Activated naive CD8-positive, alpha-beta T cell treated with anti-CD3 and anti-CD28 coated beads, Interleukin-2, amount 10 ng/mL, durations not matched to agents 7 days and 5 days (primary cell): ENCODE data around the gene CTNNA3. TPM values are rescaled to one million over a fixed set of nuclear protein-coding genes. Genes with fewer than 3 reads are reported as not detected.
A peak's percentile ranks its signal among the peaks of the same experiment; 100 is the strongest.
"Not testable (repeated sequence)": the region's sequence is repeated elsewhere in the genome, so short reads cannot be mapped to it uniquely, and the experiment has no call there.

ENCODE experiments used
- ATAC-seq: fragments of 150-1000 bp; cut with Tn5 transposase; one replicate; pipeline ENCODE4 v1.10.0; 2021; ENCODE audit warnings: low read depth, moderate library complexity
- POLR2A ChIA-PET: fragments of 350-600 bp; sonication (Branson Sonifier 250); formaldehyde crosslinking; loops from one replicate; lab custom pipeline; 2021; ENCODE audit warnings: antibody characterized with exemption; lab: Charles Lee
- DNase-seq: peaks from one replicate; pipeline ENCODE4 v3.0.0; 2021
- H3K27ac Mint-ChIP-seq: one replicate; pipeline ENCODE4 v1.8.0; 2022; ENCODE audit warnings: mild to moderate bottlenecking, mixed read lengths
- H3K27me3 Mint-ChIP-seq: one replicate; pipeline ENCODE4 v1.8.0; 2022; ENCODE audit warnings: mild to moderate bottlenecking, moderate library complexity, mixed read lengths
- H3K36me3 Mint-ChIP-seq: one replicate; pipeline ENCODE4 v1.8.0; 2021; ENCODE audit warnings: mild to moderate bottlenecking, mixed read lengths
- H3K4me1 Mint-ChIP-seq: one replicate; pipeline ENCODE4 v1.8.0; 2021; ENCODE audit warnings: mixed read lengths
- H3K4me3 Mint-ChIP-seq: one replicate; pipeline ENCODE4 v1.8.0; 2022; ENCODE audit warnings: mild to moderate bottlenecking, moderate library complexity, mixed read lengths
- H3K9me3 Mint-ChIP-seq: one replicate; pipeline ENCODE4 v1.8.0; 2021; ENCODE audit warnings: mixed read lengths
- total RNA-seq, 2 experiments: library from RNA; stranded (reverse); gene quantifications; one replicate each; pipeline ENCODE4 v1.2.3, GENCODE V29; 2021

The CTNNA3 gene
- total RNA-seq: 1 to 10 TPM; 2.4 to 3.6 TPM

DNA sequence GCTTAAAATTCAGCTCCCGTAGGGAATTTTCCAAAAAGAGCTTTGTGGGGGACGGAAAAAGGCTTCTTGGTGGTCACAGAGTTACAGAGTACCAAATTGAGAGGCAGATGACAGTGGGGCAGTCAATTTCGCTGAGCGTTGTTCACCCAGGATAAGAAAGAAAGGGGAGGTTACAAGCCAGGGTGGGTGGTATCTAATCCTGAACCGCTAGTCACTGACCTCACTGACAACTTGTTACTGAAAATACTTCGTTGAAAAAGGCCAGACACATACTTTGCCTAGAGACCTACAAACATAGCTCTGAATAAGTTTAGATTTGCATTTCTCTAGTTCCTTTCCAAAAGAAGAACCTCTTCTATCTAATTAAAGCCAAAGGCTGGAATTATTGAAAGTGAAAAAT is at the start of gene CTNNA3:
Gene CTNNA3 (minus strand): TSS at position 167 of the 400 bp plus-strand sequence.
- peaks cover 2% of the 10 kb centered on the region for H3K9me3 Mint-ChIP-seq
- DNase-seq (no peak), ATAC-seq (no peak)
- POLR2A ChIA-PET: interaction anchor here (2.8 kb wide), 1 partner anchor 83 kb away, joined by 17 read pairs; no protein-coding TSS in a partner anchor
- no peak within 1 kb of the TSS for H3K4me3 Mint-ChIP-seq
- peaks cover 29% of the 10 kb centered on the region for H3K27me3 Mint-ChIP-seq
- H3K27ac Mint-ChIP-seq: no peak within 1 kb of the TSS
- no peaks in the 10 kb centered on the region for H3K4me1 Mint-ChIP-seq
- H3K36me3 Mint-ChIP-seq: no peaks in the 10 kb centered on the region

DNA sequence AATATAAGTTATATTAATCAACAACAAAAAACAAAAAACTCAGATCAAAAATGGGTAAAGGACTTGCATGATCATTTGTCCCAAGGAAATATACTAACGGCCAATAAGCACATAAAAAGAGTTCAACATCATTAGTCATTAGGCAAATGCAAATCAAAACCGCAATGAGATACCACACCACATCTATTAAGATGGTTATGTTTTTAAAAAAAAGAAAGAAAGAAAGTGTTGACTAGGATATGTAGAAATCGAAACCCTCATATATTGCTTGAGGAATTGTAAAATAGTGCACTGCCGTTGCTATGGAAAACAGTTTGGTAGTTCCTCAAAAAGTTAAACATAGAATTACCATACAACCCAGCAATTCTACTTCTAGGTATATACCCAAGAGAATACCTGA is 39.4 kb upstream of the CTNNA3 start:
- no peak for ATAC-seq

DNA sequence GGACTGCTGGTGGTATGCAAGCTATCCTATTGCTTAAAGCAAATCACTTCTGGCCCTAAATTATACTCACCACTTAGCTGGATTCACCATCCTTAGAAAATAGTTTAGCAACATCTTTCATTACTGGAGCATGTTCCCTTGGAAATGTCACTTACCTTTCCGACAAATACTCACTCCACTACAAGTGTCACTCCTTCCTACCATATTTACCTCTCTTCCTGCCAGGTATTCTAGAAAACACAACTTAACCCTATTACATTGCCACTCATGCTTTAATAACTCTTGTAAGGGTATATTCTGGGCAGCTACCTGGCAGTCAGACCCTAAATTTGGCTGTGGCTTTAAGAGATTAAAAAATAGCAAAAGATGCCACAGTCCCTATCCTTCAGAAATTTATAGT is 37.5 kb upstream of the CTNNA3 start:
- POLR2A ChIA-PET: interaction anchor here (0.9 kb wide), 1 partner anchor 40 kb away, joined by 3 read pairs; no protein-coding TSS in a partner anchor
- ATAC-seq: no peak
- H3K27me3 Mint-ChIP-seq: peaks cover 7% of the 10 kb centered on the region
- H3K36me3 Mint-ChIP-seq: peaks cover 4% of the 10 kb centered on the region
- peaks cover 2% of the 10 kb centered on the region for H3K4me1 Mint-ChIP-seq
- no peak for DNase-seq
- H3K27ac Mint-ChIP-seq: no peak overlapping the region
- H3K9me3 Mint-ChIP-seq: peaks cover 2% of the 10 kb centered on the region
- H3K4me3 Mint-ChIP-seq: no peak overlapping the region

More for the DNA sequence above, 39.4 kb upstream of the CTNNA3 start:
- H3K4me3 Mint-ChIP-seq: no peak overlapping the region
- POLR2A ChIA-PET: no interaction called here
- H3K9me3 Mint-ChIP-seq: peaks cover 2% of the 10 kb centered on the region
- no peak for DNase-seq
- H3K27ac Mint-ChIP-seq: no peak overlapping the region
- H3K27me3 Mint-ChIP-seq: peaks cover 4% of the 10 kb centered on the region
- H3K36me3 Mint-ChIP-seq: peaks cover 4% of the 10 kb centered on the region
- peaks cover 2% of the 10 kb centered on the region for H3K4me1 Mint-ChIP-seq

DNA sequence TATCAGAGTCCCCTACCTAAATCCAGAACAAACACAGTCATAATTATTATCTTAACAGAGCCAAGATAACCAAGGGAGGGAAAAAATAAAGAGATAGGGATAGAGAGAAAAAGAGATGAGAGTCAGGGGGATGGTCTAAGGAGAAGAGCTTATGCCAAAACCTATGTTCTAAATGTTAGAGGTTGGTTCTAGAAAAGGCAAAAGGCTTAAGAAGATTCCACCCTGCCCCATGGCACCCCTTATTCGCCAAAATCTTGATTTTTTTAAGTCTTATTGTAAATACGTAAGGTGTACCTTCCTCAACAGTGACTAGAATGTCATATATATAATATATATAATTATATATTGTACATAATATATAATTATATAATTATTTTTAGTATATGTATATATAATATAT is 29.6 kb upstream of the CTNNA3 start:
- Mint-ChIP-seq H3K36me3 (no peaks in the 10 kb centered on the region), H3K9me3 (no peaks in the 10 kb centered on the region), H3K27me3 (peaks cover 4% of the 10 kb centered on the region), H3K4me3 (no peak overlapping the region), H3K27ac (no peak overlapping the region), H3K4me1 (no peaks in the 10 kb centered on the region)
- ATAC-seq (no peak), DNase-seq (no peak)
- POLR2A ChIA-PET: no interaction called here

DNA sequence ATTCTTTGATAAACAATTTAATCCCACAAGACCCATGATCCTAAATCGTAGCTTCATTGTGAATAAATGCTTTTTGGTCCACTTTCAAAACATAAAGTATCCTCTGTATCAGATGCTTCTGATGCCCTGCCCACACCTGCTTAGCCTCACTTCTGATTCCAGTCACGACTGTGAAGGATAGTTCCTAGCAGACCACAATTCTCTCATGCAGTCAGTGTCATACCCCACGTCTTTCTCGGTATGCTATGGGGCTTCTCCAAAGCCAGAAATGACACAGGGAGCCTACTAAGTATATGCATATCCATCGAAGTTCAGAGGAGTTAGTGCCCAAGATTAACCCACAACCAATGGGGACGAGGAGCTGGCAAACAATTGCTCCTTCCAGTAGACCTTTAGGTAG is 27.6 kb upstream of the CTNNA3 start:
- Mint-ChIP-seq H3K27ac (no peak overlapping the region), H3K4me1 (no peaks in the 10 kb centered on the region), H3K27me3 (peaks cover 3% of the 10 kb centered on the region), H3K9me3 (no peaks in the 10 kb centered on the region), H3K36me3 (no peaks in the 10 kb centered on the region), H3K4me3 (no peak overlapping the region)
- ATAC-seq (no peak), DNase-seq (no peak)
- POLR2A ChIA-PET: no interaction called here

DNA sequence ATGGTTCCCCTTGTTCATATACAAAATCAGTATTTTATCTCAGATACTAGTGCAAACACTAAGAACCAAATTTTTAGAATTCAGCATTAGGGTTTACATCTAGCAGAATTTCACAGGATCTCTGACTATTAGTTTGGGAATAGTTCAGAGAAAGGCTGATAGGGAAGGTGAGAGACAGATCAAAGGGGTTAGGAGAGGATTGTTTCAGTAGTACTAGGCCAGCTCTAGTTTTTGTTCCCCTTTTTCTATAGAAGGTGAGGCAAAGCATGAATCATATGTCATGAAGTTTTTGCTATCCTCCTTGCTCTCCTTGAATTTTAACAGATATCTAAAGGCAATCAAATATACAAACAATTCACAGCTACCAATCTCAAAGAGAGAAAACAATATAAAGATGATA is 26.1 kb upstream of the CTNNA3 start:
- Mint-ChIP-seq H3K27ac (no peak overlapping the region), H3K27me3 (peaks cover 3% of the 10 kb centered on the region), H3K36me3 (no peaks in the 10 kb centered on the region), H3K9me3 (no peaks in the 10 kb centered on the region), H3K4me3 (no peak overlapping the region), H3K4me1 (no peaks in the 10 kb centered on the region)
- ATAC-seq (no peak), DNase-seq (no peak)
- POLR2A ChIA-PET: no interaction called here

DNA sequence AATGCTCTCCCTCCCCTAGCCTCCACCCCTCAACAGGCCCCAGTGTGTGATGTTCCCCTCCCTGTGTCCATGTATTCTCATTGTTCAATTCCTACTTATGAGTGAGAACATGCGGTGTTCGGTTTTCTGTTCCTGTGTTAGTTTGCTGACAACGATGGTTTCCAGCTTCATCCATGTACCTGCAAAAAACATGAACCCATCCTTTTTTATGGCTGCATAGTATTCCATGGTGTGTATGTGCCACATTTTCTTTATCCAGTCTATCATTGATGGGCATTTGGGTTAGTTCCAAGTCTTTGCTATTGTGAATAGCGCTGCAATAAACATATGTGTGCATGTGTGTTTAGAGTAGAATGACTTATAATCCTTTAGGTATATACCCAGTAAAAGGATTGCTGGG is 20.5 kb upstream of the CTNNA3 start:
- ATAC-seq, H3K4me1 Mint-ChIP-seq, H3K9me3 Mint-ChIP-seq, H3K27me3 Mint-ChIP-seq, H3K4me3 Mint-ChIP-seq, POLR2A ChIA-PET, H3K27ac Mint-ChIP-seq, H3K36me3 Mint-ChIP-seq, DNase-seq: not testable (repeated sequence)

DNA sequence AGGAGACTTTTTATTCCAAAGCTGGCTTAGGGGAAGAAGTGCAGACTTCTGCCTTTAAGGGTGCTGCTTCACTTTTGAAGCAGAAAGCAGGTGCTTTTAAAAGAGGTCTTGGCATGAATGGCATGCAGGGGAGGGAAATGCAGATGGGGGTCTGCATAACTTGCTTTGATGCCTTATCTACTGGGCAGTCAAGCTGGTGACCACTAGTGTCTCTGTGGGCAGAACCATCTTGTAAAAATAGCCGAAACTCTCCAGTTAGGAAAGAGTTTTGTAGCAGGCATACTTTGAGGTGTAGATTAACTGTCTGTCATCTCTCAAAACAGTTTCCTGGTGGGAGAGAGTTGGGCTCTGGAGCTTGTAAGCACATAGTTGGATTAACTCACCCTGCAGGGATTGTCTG is 9.9 kb upstream of the CTNNA3 start:
- Mint-ChIP-seq H3K4me3 (no peak overlapping the region), H3K27me3 (peaks cover 5% of the 10 kb centered on the region), H3K36me3 (no peaks in the 10 kb centered on the region), H3K4me1 (no peaks in the 10 kb centered on the region), H3K9me3 (peaks cover 1% of the 10 kb centered on the region), H3K27ac (no peak overlapping the region)
- DNase-seq (no peak), ATAC-seq (no peak)
- POLR2A ChIA-PET: no interaction called here

DNA sequence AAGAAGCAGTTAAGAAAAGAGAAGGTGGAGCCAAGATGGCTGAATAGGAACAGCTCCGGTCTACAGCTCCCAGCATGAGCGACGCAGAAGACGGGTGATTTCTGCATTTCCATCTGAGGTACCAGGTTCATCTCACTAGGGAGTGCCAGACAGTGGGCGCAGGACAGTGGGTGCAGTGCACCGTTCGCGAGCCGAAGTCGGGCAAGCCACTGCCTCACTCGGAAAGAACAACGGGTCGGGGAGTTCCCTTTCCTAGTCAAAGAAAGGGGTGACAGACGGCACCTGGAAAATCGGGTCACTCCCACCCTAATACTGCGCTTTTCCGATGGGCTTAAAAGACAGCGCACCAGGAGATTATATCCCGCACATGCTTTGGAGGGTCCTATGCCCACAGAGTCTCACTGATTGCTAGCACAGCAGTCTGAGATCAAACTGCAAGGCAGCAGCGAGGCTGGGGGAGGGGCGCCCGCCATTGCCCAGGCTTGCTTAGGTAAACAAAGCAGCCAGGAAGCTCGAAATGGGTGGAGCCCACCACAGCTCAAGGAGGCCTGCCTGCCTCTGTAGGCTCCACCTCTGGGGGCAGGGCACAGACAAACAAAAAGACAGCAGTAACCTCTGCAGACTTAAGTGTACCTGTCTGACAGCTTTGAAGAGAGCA is 3.7 kb upstream of the CTNNA3 start:
- H3K27ac Mint-ChIP-seq, H3K36me3 Mint-ChIP-seq, H3K4me1 Mint-ChIP-seq, H3K4me3 Mint-ChIP-seq, H3K9me3 Mint-ChIP-seq, ATAC-seq, DNase-seq, POLR2A ChIA-PET: not testable (repeated sequence)
- H3K27me3 Mint-ChIP-seq: peaks cover 26% of the 10 kb centered on the region

DNA sequence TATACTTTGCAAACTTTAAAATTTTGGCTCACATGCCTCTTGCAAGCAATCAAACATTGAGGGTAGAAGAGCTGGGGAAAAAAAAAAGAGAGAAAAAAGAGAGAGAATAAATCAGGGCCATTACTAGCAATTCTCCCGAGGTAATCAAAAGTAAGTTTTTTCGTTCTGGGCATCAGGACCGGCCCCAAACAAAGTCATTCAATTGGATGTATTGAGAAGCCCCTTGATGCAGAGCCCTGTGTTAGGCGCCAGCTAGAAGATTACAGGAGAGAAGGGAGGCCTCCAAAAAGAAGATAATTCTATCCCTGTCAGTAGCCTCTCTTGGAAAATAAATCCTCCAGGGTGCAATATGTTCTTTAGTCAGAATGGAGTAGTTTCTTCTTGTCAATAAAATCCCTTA is 2.2 kb upstream of the CTNNA3 start:
- DNase-seq: no peak
- H3K4me3 Mint-ChIP-seq: no peak overlapping the region
- H3K4me1 Mint-ChIP-seq: no peaks in the 10 kb centered on the region
- H3K36me3 Mint-ChIP-seq: no peaks in the 10 kb centered on the region
- no peak for ATAC-seq
- H3K27me3 Mint-ChIP-seq: peaks cover 33% of the 10 kb centered on the region
- POLR2A ChIA-PET: interaction anchor here (0.7 to 2.8 kb wide), 4 partner anchors 72 to 85 kb away, joined by 3 to 17 read pairs (median 4); no protein-coding TSS in a partner anchor
- H3K9me3 Mint-ChIP-seq: peaks cover 2% of the 10 kb centered on the region
- H3K27ac Mint-ChIP-seq: no peak overlapping the region

DNA sequence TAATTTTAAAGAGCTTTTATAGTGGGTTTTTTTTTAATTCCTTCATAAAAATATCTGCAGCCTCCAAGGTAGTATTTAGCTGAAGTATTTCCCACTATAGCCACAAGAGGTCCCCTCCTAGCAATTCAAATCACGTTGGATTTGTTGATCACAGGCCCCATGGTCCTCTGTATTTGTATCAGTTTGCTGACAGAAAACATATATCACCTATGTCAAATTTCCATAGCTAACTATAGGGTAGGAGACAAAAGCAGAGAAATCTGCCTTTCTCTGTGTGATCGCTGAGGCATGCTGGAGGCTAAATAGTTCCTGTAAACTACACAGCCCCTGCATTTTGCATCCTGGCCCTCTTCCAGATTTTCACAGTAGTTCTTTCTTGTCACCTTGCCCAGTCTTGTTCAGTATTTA is 1.7 kb upstream of the CTNNA3 start:
- H3K27me3 Mint-ChIP-seq: peaks cover 32% of the 10 kb centered on the region
- H3K4me1 Mint-ChIP-seq: no peaks in the 10 kb centered on the region
- DNase-seq: no peak
- POLR2A ChIA-PET: interaction anchor here (0.5 to 2.8 kb wide), 5 partner anchors 73 to 386 kb away, joined by 3 to 17 read pairs (median 3); no protein-coding TSS in a partner anchor
- H3K9me3 Mint-ChIP-seq: peaks cover 2% of the 10 kb centered on the region
- ATAC-seq: peak; percentile 74
- no peak overlapping the region for H3K4me3 Mint-ChIP-seq
- H3K36me3 Mint-ChIP-seq: no peaks in the 10 kb centered on the region
- H3K27ac Mint-ChIP-seq: no peak overlapping the region

DNA sequence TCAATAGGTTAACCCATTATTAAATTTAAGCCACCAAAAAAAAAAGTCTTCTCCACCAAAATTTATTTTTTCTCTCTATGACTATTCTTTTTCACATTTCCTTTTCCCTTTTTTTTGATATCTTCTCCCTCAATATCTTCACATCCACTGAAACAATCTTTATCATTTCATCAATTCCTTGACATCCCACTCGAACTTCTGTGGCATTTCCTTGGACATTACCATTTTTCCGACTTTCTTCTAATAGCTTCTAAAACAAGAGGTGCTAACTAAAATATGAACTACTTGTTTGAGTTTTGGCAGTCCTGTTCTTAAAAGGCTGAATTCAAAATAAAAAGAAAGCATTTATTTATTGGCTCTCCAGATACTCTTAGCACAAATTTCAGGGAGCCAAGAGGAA is 684 bp upstream of the CTNNA3 start:
- Mint-ChIP-seq H3K36me3 (no peaks in the 10 kb centered on the region), H3K4me3 (no peak overlapping the region), H3K27ac (no peak overlapping the region), H3K4me1 (no peaks in the 10 kb centered on the region), H3K9me3 (peaks cover 2% of the 10 kb centered on the region), H3K27me3 (peaks cover 29% of the 10 kb centered on the region)
- POLR2A ChIA-PET: interaction anchor here (2.8 kb wide), 1 partner anchor 83 kb away, joined by 17 read pairs; no protein-coding TSS in a partner anchor
- ATAC-seq: no peak
- DNase-seq: no peak

DNA sequence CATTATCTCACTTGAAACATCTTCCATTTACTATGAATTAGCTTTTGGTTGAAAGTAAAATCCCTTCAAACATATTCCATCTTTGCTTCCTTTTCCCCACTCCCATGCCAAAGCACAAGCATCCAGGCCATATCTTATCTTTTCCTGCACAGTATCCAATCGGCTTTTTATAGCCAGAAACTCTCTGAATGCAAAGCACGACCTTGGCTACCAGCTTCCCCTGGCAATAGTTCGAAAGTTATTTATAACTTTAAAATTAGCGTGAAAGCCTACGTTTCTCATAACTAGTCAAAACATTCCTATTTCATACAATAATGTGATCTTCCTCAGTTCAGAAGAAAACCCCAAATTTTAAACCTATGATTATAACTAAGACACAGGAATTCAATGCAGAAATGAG is 440 bp downstream of the CTNNA3 start:
- POLR2A ChIA-PET: no interaction called here
- no peaks in the 10 kb centered on the region for H3K9me3 Mint-ChIP-seq
- H3K4me1 Mint-ChIP-seq: no peaks in the 10 kb centered on the region
- no peaks in the 10 kb centered on the region for H3K36me3 Mint-ChIP-seq
- ATAC-seq (no peak), DNase-seq (no peak)
- no peak overlapping the region for H3K4me3 Mint-ChIP-seq
- H3K27me3 Mint-ChIP-seq: peaks cover 27% of the 10 kb centered on the region
- H3K27ac Mint-ChIP-seq: no peak overlapping the region

DNA sequence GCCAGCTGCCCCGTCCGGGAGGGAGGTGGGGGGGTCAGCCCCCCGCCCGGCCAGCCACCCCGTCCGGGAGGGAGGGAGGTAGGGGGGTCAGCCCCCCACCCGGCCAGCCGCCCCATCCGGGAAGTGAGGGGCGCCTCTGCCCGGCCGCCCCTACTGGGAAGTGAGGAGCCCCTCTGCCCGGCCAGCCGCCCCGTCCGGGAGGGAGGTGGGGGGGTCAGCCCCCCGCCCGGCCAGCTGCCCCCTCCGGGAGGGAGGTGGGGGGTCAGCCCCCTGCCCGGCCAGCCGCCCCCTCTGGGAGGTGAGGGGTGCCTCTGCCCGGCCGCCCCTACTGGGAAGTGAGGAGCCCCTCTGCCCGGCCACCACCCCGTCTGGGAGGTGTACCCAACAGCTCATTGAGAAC is 4.1 kb downstream of the CTNNA3 start:
- not testable (repeated sequence) for DNase-seq, ATAC-seq

More for the DNA sequence above, 4.1 kb downstream of the CTNNA3 start:
- H3K27me3 Mint-ChIP-seq: peaks cover 27% of the 10 kb centered on the region
- H3K4me1 Mint-ChIP-seq, H3K36me3 Mint-ChIP-seq, POLR2A ChIA-PET, H3K9me3 Mint-ChIP-seq, H3K27ac Mint-ChIP-seq, H3K4me3 Mint-ChIP-seq: not testable (repeated sequence)
